ENCODE results near the gene DIAPH2. TPM values are rescaled to one million over a fixed set of nuclear protein-coding genes. Genes with fewer than 3 reads are reported as not detected.

DIAPH2 gene
- total RNA-seq, 1 donor from 2014 or later, result 18.9 TPM

DNA sequence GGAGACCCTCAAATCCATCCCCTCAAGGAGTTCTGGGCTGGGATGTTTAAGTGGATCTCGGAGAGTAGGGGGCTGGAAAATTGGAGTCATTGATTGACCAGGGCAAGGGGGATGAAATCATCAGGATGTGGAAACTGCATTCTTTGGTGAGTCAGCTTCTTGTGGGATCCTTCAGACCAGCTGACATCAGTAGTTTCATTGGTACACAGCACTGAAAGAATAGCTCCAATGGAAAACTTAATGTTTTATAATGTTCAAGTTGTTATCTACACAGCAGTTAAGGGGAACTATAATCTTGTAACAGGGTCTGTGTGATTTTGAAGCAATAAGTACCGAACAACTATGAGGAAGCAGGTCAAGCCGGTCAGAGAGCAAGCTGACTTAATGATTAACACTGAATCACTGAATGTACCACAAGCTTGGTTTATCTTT lies 705.1 kb downstream of the DIAPH2 start:
- Mint-ChIP-seq H3K36me3 (peaks cover 16% of the 10 kb centered on the region), H3K9me3 (peaks cover 4% of the 10 kb centered on the region), H3K4me1 (ENCODE audit: unreplicated experiment) (peaks cover 5% of the 10 kb centered on the region), H3K27me3 (no peaks in the 10 kb centered on the region), H3K4me3 (no peak overlapping the region), H3K27ac (no peak overlapping the region)
- TF ChIP-seq, protein P1, sequence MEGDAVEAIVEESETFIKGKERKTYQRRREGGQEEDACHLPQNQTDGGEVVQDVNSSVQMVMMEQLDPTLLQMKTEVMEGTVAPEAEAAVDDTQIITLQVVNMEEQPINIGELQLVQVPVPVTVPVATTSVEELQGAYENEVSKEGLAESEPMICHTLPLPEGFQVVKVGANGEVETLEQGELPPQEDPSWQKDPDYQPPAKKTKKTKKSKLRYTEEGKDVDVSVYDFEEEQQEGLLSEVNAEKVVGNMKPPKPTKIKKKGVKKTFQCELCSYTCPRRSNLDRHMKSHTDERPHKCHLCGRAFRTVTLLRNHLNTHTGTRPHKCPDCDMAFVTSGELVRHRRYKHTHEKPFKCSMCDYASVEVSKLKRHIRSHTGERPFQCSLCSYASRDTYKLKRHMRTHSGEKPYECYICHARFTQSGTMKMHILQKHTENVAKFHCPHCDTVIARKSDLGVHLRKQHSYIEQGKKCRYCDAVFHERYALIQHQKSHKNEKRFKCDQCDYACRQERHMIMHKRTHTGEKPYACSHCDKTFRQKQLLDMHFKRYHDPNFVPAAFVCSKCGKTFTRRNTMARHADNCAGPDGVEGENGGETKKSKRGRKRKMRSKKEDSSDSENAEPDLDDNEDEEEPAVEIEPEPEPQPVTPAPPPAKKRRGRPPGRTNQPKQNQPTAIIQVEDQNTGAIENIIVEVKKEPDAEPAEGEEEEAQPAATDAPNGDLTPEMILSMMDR (conservative IDR thresholded peaks at IDR 0.05), result no peak
- no peak for DNase-seq (ENCODE audit: extremely low spot score, unreplicated experiment)

DNA sequence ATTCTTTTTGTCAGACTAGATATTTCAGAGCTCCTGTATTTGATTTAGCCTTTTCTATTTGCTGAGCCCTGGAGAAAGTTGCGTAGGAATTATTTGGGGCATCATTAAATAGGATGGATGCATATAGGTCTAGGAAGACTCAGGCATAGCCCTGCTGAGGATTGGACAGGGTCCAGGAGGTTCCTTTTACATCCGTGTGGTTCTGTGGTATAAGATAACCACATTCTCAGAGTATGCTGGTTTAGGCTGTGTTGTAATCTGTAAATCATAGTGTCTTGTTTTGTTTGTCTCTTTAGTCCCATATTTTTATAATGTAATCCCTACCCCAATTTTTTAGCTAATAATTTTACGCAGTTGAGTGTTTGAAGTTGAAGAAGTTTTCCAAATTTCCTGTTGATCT lies 712.7 kb downstream of the DIAPH2 start:
- Mint-ChIP-seq H3K4me3 (no peak overlapping the region), H3K27ac (peak overlapping the region; percentile 42), H3K9me3 (peaks cover 11% of the 10 kb centered on the region), H3K36me3 (no peaks in the 10 kb centered on the region), H3K27me3 (no peaks in the 10 kb centered on the region), H3K4me1 (ENCODE audit: unreplicated experiment) (peaks cover 21% of the 10 kb centered on the region)
- DNase-seq (ENCODE audit: extremely low spot score, unreplicated experiment), result no peak
- TF ChIP-seq, protein P1 (conservative IDR thresholded peaks at IDR 0.05), result no peak

DNA sequence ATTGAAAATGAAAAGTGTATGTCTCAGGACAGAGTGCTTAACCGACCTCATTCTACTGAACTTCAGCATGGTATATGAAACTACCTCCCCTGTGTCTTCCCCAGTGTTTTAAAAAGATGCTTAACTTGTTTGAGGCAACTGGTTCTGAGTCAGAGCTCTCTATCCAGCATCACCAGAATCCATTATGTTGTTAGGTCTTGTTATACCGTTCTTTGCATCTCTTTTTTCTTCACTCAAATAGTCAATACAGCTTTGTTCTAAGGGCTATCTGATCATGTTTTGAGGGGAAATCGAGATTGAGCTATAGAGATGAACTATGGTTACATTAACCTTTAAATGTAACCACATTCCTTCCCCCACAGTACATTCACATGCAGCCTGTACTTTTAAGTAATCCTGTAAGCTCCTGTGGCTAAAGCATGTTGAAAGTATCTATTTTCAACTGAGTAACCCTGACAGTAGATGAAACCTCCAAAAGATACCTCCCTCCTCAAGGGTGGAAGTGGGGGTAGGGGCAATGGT lies 713.4 kb downstream of the DIAPH2 start:
- peaks cover 21% of the 10 kb centered on the region for H3K4me1 Mint-ChIP-seq (ENCODE audit: unreplicated experiment)
- H3K27me3 Mint-ChIP-seq, result no peaks in the 10 kb centered on the region
- no peak overlapping the region for H3K4me3 Mint-ChIP-seq
- no peak for DNase-seq (ENCODE audit: extremely low spot score, unreplicated experiment)
- H3K27ac Mint-ChIP-seq, result peak overlapping the region; percentile 43
- TF ChIP-seq, protein P1 (conservative IDR thresholded peaks at IDR 0.05), result no peak
- peaks cover 11% of the 10 kb centered on the region for H3K9me3 Mint-ChIP-seq
- H3K36me3 Mint-ChIP-seq, result no peaks in the 10 kb centered on the region

DNA sequence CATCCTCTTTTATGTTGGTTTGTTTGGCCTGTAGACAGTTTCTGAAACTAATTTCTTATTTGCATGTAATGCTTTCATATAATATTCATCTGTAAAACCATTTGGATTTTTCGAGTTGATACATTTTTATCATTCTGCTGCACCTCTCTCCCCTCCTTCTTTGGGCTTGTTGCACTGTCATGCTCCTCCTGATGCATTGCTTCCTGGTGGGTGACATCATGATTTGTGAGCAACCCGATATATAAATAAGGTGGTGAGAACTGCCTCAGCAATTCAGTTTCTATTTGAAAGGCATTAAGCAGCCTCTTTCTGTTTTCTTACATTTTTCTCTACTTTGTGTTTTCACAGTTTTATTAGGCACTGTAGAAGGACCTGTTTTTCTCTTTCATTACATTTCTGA lies 714.8 kb downstream of the DIAPH2 start:
- Mint-ChIP-seq H3K27me3 (no peaks in the 10 kb centered on the region), H3K4me3 (peak overlapping the region; percentile 35), H3K36me3 (no peaks in the 10 kb centered on the region), H3K27ac (peak overlapping the region; percentile 81), H3K4me1 (ENCODE audit: unreplicated experiment) (peaks cover 21% of the 10 kb centered on the region), H3K9me3 (peaks cover 11% of the 10 kb centered on the region)
- no peak for DNase-seq (ENCODE audit: extremely low spot score, unreplicated experiment)
- TF ChIP-seq, protein P1 (conservative IDR thresholded peaks at IDR 0.05), result no peak

DNA sequence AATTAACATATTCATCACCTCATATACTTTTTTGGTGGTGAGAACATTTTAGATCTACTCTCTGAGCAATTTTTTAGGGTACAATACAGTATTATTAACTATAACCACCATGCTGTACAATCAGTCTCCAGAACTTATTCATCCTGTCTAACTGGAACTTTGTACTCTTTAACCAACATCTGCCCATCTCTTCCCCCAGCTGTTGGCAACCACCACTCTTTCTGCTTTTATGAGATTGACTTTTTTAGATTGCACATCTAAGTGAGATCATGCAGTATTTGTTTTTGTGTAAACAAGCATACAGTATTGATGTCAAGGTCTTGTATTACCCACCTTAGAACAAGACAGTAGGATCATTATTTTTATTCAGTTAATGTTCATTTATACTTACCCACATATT lies 715.9 kb downstream of the DIAPH2 start:
- DNase-seq (ENCODE audit: extremely low spot score, unreplicated experiment), result no peak
- TF ChIP-seq, protein P1 (conservative IDR thresholded peaks at IDR 0.05), result no peak
- no peak overlapping the region for H3K4me3 Mint-ChIP-seq
- no peaks in the 10 kb centered on the region for H3K27me3 Mint-ChIP-seq
- peaks cover 11% of the 10 kb centered on the region for H3K9me3 Mint-ChIP-seq
- no peaks in the 10 kb centered on the region for H3K36me3 Mint-ChIP-seq
- H3K27ac Mint-ChIP-seq, result no peak overlapping the region
- H3K4me1 Mint-ChIP-seq (ENCODE audit: unreplicated experiment), result peaks cover 21% of the 10 kb centered on the region

DNA sequence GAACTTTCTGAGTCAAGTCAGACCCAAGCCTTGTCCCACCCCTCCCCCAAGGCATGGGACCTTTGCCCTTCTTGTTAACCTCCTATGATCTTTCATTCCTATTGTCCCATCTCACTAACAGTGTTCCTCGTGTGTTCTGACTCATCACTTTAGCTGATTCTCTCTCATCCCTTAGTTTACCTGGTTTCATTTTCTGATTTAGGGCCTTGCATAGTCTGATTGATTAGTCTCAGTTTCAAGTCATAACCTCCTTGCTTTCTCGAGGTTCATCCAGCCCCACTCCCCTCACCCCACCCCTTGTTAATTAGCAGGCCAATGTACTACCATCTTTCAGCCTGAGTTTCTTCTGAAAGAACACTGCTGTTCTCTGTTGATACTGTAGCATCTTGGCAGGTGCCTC lies 716.5 kb downstream of the DIAPH2 start:
- H3K27ac Mint-ChIP-seq, result peak overlapping the region; percentile 38
- H3K4me1 Mint-ChIP-seq (ENCODE audit: unreplicated experiment), result peaks cover 23% of the 10 kb centered on the region
- H3K27me3 Mint-ChIP-seq, result no peaks in the 10 kb centered on the region
- DNase-seq (ENCODE audit: extremely low spot score, unreplicated experiment), result no peak
- TF ChIP-seq, protein P1 (conservative IDR thresholded peaks at IDR 0.05), result no peak
- peaks cover under 1% of the 10 kb centered on the region for H3K36me3 Mint-ChIP-seq
- H3K9me3 Mint-ChIP-seq, result peaks cover 11% of the 10 kb centered on the region
- no peak overlapping the region for H3K4me3 Mint-ChIP-seq

All from type B pancreatic cell (in vitro differentiated cells).